ENCODE data around the gene MTMR10.

DNA sequence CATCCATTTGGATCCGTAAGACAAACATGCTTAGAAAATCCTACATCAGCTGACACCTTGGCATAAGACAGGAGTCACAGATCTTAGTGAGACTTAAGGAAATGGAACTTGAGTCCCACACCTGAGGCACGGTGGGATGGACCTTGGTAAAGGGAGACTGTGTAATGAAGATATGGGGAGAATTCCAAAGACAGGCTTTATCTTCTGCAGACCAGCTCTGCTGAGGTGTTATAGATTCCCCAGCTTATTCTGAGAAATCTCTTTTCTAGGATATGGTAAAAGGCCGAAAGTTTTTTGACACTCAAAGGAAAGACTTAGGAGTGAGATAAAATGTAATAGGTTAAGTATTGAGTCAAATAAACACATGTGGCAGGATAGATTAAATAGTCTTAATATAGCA lies 8.3 kb upstream of the MTMR10 start:
- TF ChIP-seq EZH2 (IDR thresholded peaks at IDR 0.05; ENCODE audit: borderline replicate concordance, insufficient read depth, low read length, poor library complexity, severe bottlenecking) (no peak), CTCF (IDR thresholded peaks at IDR 0.05; ENCODE audit: poor library complexity, severe bottlenecking) (no peak), POLR2AphosphoS5 (IDR thresholded peaks at IDR 0.05) (no peak), REST (IDR thresholded peaks at IDR 0.05; ENCODE audit: borderline replicate concordance) (no peak), SMC3 (conservative IDR thresholded peaks at IDR 0.05; ENCODE audit: poor library complexity) (no peak), EP300 (conservative IDR thresholded peaks at IDR 0.05; ENCODE audit: poor library complexity, severe bottlenecking) (no peak), MXI1 (conservative IDR thresholded peaks at IDR 0.05; ENCODE audit: poor library complexity, severe bottlenecking) (no peak)

Data from neural cell (in vitro differentiated cells).